Astrocyte of the hippocampus (primary cell): ENCODE results near the gene SEPHS1.
"Not testable (repeated sequence)": the region's sequence is repeated elsewhere in the genome, so short reads cannot be mapped to it uniquely, and the experiment has no call there.

Experiments used
- DNase-seq: peaks from one replicate; pipeline ENCODE4 v3.0.0; 2011; ENCODE audit warnings: low read depth, low spot score

The SEPHS1 gene

GRCh38 chr10:13284050-13284449, 64.0 kb downstream of the SEPHS1 start:
- no peak for DNase-seq

- DNase-seq, result not testable (repeated sequence)
These were observed 65.7 kb downstream of the SEPHS1 start for GRCh38 chr10:13282348-13282747.

- peak; percentile 15 for DNase-seq
These were observed 71.2 kb downstream of the SEPHS1 start for GRCh38 chr10:13276749-13277365.

- DNase-seq, result not testable (repeated sequence)
These were observed 71.9 kb downstream of the SEPHS1 start for GRCh38 chr10:13276146-13276545.

- peak; percentile 64 for DNase-seq
These were observed 75.9 kb downstream of the SEPHS1 start for GRCh38 chr10:13272164-13272571.

- DNase-seq, result peak; percentile 2
These were observed 76.4 kb downstream of the SEPHS1 start for GRCh38 chr10:13271552-13272163.

GRCh38 chr10:13270877-13271551, 77.1 kb downstream of the SEPHS1 start:
- DNase-seq, result peak; percentile 11

- no peak for DNase-seq
These were observed 79.3 kb downstream of the SEPHS1 start for GRCh38 chr10:13268841-13269240.

GRCh38 chr10:13268310-13268709, 79.8 kb downstream of the SEPHS1 start:
- no peak for DNase-seq
